DOHH2 (cell line): ENCODE results near the gene ESRRG.

ENCODE experiments used
- EZH2phosphoT487 ChIP-seq: fragments of 200-600 bp; sonication (generic); IDR thresholded peaks from 2 replicates; pipeline ENCODE4 v1.6.1; 2017; ENCODE audit warnings: borderline replicate concordance, mild to moderate bottlenecking, antibody characterized with exemption, low read length, moderate library complexity, mixed read lengths
- TF ChIP-seq, protein P1 (sequence below): fragments of 200-600 bp; sonication (generic); IDR thresholded peaks from one replicate; pipeline ENCODE4 v1.5.1; 2014; ENCODE audit warnings: antibody characterized with exemption, mild to moderate bottlenecking, low read depth, low read length; ENCODE audit not compliant: poor library complexity, severe bottlenecking

DNA sequence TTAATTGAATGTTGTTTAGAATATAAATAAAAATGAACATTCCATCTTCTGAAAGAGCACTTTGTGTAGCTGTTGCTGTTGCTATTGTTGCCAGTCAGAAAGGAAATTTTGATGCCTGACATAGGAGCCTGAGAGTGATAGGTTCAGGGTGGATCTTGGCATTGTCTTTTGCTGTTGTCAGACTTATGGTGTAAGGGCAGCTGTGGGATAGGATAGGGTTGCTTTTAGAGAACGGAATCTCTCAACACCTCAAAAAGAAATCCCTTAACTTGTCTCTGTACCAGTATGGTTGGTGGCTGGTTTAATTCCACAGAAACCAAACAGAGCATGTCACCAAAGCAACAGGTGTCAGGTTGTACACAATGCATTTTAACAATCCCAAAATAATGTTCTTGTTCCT is 62.7 kb downstream of the ESRRG start:
- TF ChIP-seq, protein P1, sequence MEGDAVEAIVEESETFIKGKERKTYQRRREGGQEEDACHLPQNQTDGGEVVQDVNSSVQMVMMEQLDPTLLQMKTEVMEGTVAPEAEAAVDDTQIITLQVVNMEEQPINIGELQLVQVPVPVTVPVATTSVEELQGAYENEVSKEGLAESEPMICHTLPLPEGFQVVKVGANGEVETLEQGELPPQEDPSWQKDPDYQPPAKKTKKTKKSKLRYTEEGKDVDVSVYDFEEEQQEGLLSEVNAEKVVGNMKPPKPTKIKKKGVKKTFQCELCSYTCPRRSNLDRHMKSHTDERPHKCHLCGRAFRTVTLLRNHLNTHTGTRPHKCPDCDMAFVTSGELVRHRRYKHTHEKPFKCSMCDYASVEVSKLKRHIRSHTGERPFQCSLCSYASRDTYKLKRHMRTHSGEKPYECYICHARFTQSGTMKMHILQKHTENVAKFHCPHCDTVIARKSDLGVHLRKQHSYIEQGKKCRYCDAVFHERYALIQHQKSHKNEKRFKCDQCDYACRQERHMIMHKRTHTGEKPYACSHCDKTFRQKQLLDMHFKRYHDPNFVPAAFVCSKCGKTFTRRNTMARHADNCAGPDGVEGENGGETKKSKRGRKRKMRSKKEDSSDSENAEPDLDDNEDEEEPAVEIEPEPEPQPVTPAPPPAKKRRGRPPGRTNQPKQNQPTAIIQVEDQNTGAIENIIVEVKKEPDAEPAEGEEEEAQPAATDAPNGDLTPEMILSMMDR, result no peak
- no peak for TF ChIP-seq EZH2phosphoT487
